HEK293 (cell line): ENCODE data around the gene GPR107.
A peak's percentile ranks its signal among the peaks of the same experiment; 100 is the strongest.

Experiments
- CTCF ChIA-PET: fragments of 350-600 bp; formaldehyde crosslinking; extraction: SDS; loops from one replicate; lab custom pipeline; 2021; ENCODE audit warnings: antibody characterized with exemption; lab: Yijun Ruan, JAX
- POLR2A ChIA-PET: fragments of 300-600 bp; formaldehyde crosslinking; extraction: SDS; loops from one replicate; lab custom pipeline; 2020; ENCODE audit warnings: antibody characterized with exemption, inconsistent platforms; lab: Yijun Ruan, JAX
- H3K27ac ChIP-seq: fragments of 200-500 bp; sonication (Bioruptor generic); 2 replicates; pipeline ENCODE4 v1.5.1; 2014; ENCODE audit warnings: low read depth, low read length, control low read depth, inconsistent platforms; ENCODE audit errors: extremely low read depth
- H3K36me3 ChIP-seq, 2 experiments: fragments of 200-500 bp in 1 of 2; sonication (Bioruptor generic) in 1 of 2; 1 replicate in 1 of 2; 2 replicates in 1 of 2; pipeline ENCODE4 v1.5.1; 2014 to 2017; ENCODE audit warnings: inconsistent platforms in 2 of 2, low read length in 2 of 2; ENCODE audit not compliant: control insufficient read depth in 2 of 2, insufficient read depth in 1 of 2
- H3K4me1 ChIP-seq: fragments of 200-500 bp; sonication (Bioruptor generic); 2 replicates; pipeline ENCODE4 v1.5.1; 2014; ENCODE audit warnings: mild to moderate bottlenecking, low read length, inconsistent platforms; ENCODE audit not compliant: control insufficient read depth, insufficient read depth
- H3K4me3 ChIP-seq: 2 replicates; pipeline ENCODE4 v1.5.1; 2011; ENCODE audit warnings: low read depth, mild to moderate bottlenecking, control low read depth, low read length, moderate library complexity
- H3K9me3 ChIP-seq: fragments of 200-500 bp; sonication (Bioruptor generic); 2 replicates; pipeline ENCODE4 v1.5.1; 2014; ENCODE audit warnings: low read depth, low read length, inconsistent platforms; ENCODE audit not compliant: control insufficient read depth, insufficient read depth
- EGR2 ChIP-seq: fragments of 450-650 bp; formaldehyde crosslinking; IDR thresholded peaks from 2 replicates; pipeline ENCODE4 v1.5.1; 2016; ENCODE audit warnings: low read depth, missing biosample characterization, missing genetic modification characterization
- GFI1B ChIP-seq: fragments of 450-650 bp; formaldehyde crosslinking; IDR thresholded peaks from 2 replicates; pipeline ENCODE4 v1.5.1; 2016; ENCODE audit warnings: missing biosample characterization, missing genetic modification characterization
- GLIS1 ChIP-seq: fragments of 450-650 bp; formaldehyde crosslinking; IDR thresholded peaks from 2 replicates; pipeline ENCODE4 v1.5.1; 2016; ENCODE audit warnings: missing biosample characterization, missing genetic modification characterization
- IKZF3 ChIP-seq: fragments of 450-650 bp; IDR thresholded peaks from 2 replicates; pipeline ENCODE4 v1.5.0; 2018; ENCODE audit warnings: missing biosample characterization, mild to moderate bottlenecking, missing genetic modification characterization, moderate library complexity
- KLF1 ChIP-seq: fragments of 450-650 bp; formaldehyde crosslinking; IDR thresholded peaks from 2 replicates; pipeline ENCODE4 v1.5.1; 2016; ENCODE audit warnings: missing biosample characterization, missing genetic modification characterization
- SCRT2 ChIP-seq: fragments of 450-650 bp; formaldehyde crosslinking; IDR thresholded peaks from 2 replicates; pipeline ENCODE4 v1.5.1; 2016; ENCODE audit warnings: missing biosample characterization, missing genetic modification characterization
- SP3 ChIP-seq: fragments of 450-650 bp; formaldehyde crosslinking; IDR thresholded peaks from 2 replicates; pipeline ENCODE4 v1.5.1; 2016; ENCODE audit warnings: missing biosample characterization, missing genetic modification characterization
- TCF7L2 ChIP-seq: IDR thresholded peaks from 2 replicates; pipeline ENCODE4 v1.6.1; 2011; ENCODE audit warnings: low read depth, mild to moderate bottlenecking, inconsistent platforms, low read length, moderate library complexity, borderline replicate concordance
- ZBTB17 ChIP-seq: fragments of 450-650 bp; formaldehyde crosslinking; IDR thresholded peaks from 2 replicates; pipeline ENCODE4 v1.5.1; 2016; ENCODE audit warnings: missing biosample characterization, missing genetic modification characterization
- ZBTB20 ChIP-seq: fragments of 450-650 bp; formaldehyde crosslinking; IDR thresholded peaks from 2 replicates; pipeline ENCODE4 v1.5.1; 2016; ENCODE audit warnings: missing biosample characterization, missing genetic modification characterization
- ZEB2 ChIP-seq: fragments of 450-650 bp; formaldehyde crosslinking; IDR thresholded peaks from 2 replicates; pipeline ENCODE4 v1.5.1; 2016; ENCODE audit warnings: missing biosample characterization, missing genetic modification characterization
- ZNF140 ChIP-seq: fragments of 450-650 bp; formaldehyde crosslinking; IDR thresholded peaks from 2 replicates; pipeline ENCODE4 v1.5.1; 2016; ENCODE audit warnings: missing biosample characterization, missing genetic modification characterization
- ZNF2 ChIP-seq: fragments of 450-650 bp; formaldehyde crosslinking; IDR thresholded peaks from 2 replicates; pipeline ENCODE4 v1.5.1; 2016; ENCODE audit warnings: missing biosample characterization, missing genetic modification characterization
- ZNF211 ChIP-seq: fragments of 450-650 bp; formaldehyde crosslinking; IDR thresholded peaks from 2 replicates; pipeline ENCODE4 v1.5.1; 2016; ENCODE audit warnings: low read depth, missing biosample characterization, missing genetic modification characterization
- ZNF341 ChIP-seq: fragments of 450-650 bp; formaldehyde crosslinking; IDR thresholded peaks from 2 replicates; pipeline ENCODE4; 2016; ENCODE audit warnings: low read depth, missing biosample characterization, missing genetic modification characterization
- ZNF394 ChIP-seq: fragments of 450-650 bp; formaldehyde crosslinking; IDR thresholded peaks from 2 replicates; pipeline ENCODE4 v1.5.1; 2016; ENCODE audit warnings: missing biosample characterization, missing genetic modification characterization, mild to moderate bottlenecking, moderate library complexity, borderline replicate concordance
- ZNF423 ChIP-seq: fragments of 450-650 bp; formaldehyde crosslinking; IDR thresholded peaks from 2 replicates; pipeline ENCODE4 v1.5.1; 2016; ENCODE audit warnings: missing biosample characterization, missing genetic modification characterization
- ZNF473 ChIP-seq: fragments of 450-650 bp; formaldehyde crosslinking; IDR thresholded peaks from 2 replicates; pipeline ENCODE4 v1.5.1; 2017; ENCODE audit warnings: missing biosample characterization, missing genetic modification characterization
- ZNF626 ChIP-seq: fragments of 450-650 bp; sonication (Bioruptor Pico); formaldehyde crosslinking; IDR thresholded peaks from 2 replicates; pipeline ENCODE4 v1.5.1; 2018; ENCODE audit warnings: missing biosample characterization, missing genetic modification characterization, inconsistent platforms
- ZNF660 ChIP-seq: fragments of 450-650 bp; IDR thresholded peaks from 2 replicates; pipeline ENCODE4 v1.5.1; 2018; ENCODE audit warnings: missing biosample characterization, mild to moderate bottlenecking, missing genetic modification characterization
- ZNF670 ChIP-seq: fragments of 450-650 bp; formaldehyde crosslinking; IDR thresholded peaks from 2 replicates; pipeline ENCODE4 v1.5.1; 2016; ENCODE audit warnings: missing biosample characterization, missing genetic modification characterization, low read depth
- ZNF747 ChIP-seq: fragments of 450-650 bp; formaldehyde crosslinking; IDR thresholded peaks from 2 replicates; pipeline ENCODE4 v1.5.1; 2016; ENCODE audit warnings: missing biosample characterization, missing genetic modification characterization
- ZNF76 ChIP-seq: fragments of 450-650 bp; formaldehyde crosslinking; IDR thresholded peaks from 2 replicates; pipeline ENCODE4; 2016; ENCODE audit warnings: low read depth, missing biosample characterization, missing genetic modification characterization, borderline replicate concordance
- ZNF785 ChIP-seq: fragments of 450-650 bp; formaldehyde crosslinking; IDR thresholded peaks from 2 replicates; pipeline ENCODE4 v1.5.1; 2016; ENCODE audit warnings: missing biosample characterization, missing genetic modification characterization
- ZNF830 ChIP-seq: fragments of 450-650 bp; IDR thresholded peaks from 2 replicates; pipeline ENCODE4 v1.5.0; 2018; ENCODE audit warnings: missing biosample characterization, missing genetic modification characterization, low read depth, mild to moderate bottlenecking, moderate library complexity
- ZSCAN5A ChIP-seq: fragments of 450-650 bp; formaldehyde crosslinking; IDR thresholded peaks from 2 replicates; pipeline ENCODE4 v1.5.1; 2016; ENCODE audit warnings: missing biosample characterization, missing genetic modification characterization
- TF ChIP-seq, protein P1 (sequence below): fragments of 450-650 bp; formaldehyde crosslinking; IDR thresholded peaks from 2 replicates; pipeline ENCODE4 v1.5.1; 2016; ENCODE audit warnings: missing biosample characterization, missing genetic modification characterization
- TF ChIP-seq, protein P2 (sequence below): fragments of 450-650 bp; formaldehyde crosslinking; IDR thresholded peaks from 2 replicates; pipeline ENCODE4 v1.5.1; 2016; ENCODE audit warnings: missing biosample characterization, missing genetic modification characterization
- TF ChIP-seq, protein P3 (sequence below): fragments of 450-650 bp; formaldehyde crosslinking; IDR thresholded peaks from 2 replicates; pipeline ENCODE4 v1.5.1; 2016; ENCODE audit warnings: missing biosample characterization, missing genetic modification characterization
- TF ChIP-seq, protein P4 (sequence below): fragments of 450-650 bp; formaldehyde crosslinking; optimal IDR thresholded peaks from 2 replicates; pipeline ENCODE3; 2016; ENCODE audit warnings: missing biosample characterization, mild to moderate bottlenecking, missing genetic modification characterization

The GPR107 gene

GRCh38 chr9:130054325-130054786, 650 bp downstream of the GPR107 start:
- Histone ChIP-seq H3K27ac (peak overlapping the region; percentile 79), H3K9me3 (no peaks in the 10 kb centered on the region), H3K4me3 (peak overlapping the region; percentile 91), H3K36me3 (peaks cover 0 to 3% of the 10 kb centered on the region in 2 experiments; a peak in 2 of 3 replicates), H3K4me1 (no peaks in the 10 kb centered on the region; the same call in 1 of the 2 replicates)
- ChIA-PET POLR2A (interaction anchor here (0.5 to 3.2 kb wide), 6 partner anchors 11 to 190 kb away, joined by 3 to 42 read pairs (median 6); partner anchors contain the start of gene FNBP1), CTCF (interaction anchor here (0.6 kb wide), 4 partner anchors 139 to 264 kb away, joined by 3 to 4 read pairs (median 3); no protein-coding TSS in a partner anchor)
- TF ChIP-seq ZSCAN5A (no peak), ZEB2 (tag by site-specific recombination) (no peak), ZNF2 (tag by site-specific recombination) (no peak), GLIS1 (tag by site-specific recombination) (no peak), ZNF76 (no peak), ZNF423 (tag by site-specific recombination) (no peak), ZNF341 (no peak), SCRT2 (tag by site-specific recombination) (no peak), GFI1B (tag by site-specific recombination) (no peak), EGR2 (no peak), KLF1 (tag by site-specific recombination) (no peak), ZNF670 (tag by site-specific recombination) (no peak), ZNF660 (tag by site-specific recombination) (no peak), IKZF3 (no peak), ZNF785 (tag by site-specific recombination) (no peak)
- TF ChIP-seq, protein P1, sequence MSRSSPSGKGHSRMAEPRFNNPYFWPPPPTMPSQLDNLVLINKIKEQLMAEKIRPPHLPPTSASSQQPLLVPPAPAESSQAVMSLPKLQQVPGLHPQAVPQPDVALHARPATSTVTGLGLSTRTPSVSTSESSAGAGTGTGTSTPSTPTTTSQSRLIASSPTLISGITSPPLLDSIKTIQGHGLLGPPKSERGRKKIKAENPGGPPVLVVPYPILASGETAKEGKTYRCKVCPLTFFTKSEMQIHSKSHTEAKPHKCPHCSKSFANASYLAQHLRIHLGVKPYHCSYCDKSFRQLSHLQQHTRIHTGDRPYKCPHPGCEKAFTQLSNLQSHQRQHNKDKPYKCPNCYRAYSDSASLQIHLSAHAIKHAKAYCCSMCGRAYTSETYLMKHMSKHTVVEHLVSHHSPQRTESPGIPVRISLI (tag by site-specific recombination): no peak
- TF ChIP-seq, protein P2, sequence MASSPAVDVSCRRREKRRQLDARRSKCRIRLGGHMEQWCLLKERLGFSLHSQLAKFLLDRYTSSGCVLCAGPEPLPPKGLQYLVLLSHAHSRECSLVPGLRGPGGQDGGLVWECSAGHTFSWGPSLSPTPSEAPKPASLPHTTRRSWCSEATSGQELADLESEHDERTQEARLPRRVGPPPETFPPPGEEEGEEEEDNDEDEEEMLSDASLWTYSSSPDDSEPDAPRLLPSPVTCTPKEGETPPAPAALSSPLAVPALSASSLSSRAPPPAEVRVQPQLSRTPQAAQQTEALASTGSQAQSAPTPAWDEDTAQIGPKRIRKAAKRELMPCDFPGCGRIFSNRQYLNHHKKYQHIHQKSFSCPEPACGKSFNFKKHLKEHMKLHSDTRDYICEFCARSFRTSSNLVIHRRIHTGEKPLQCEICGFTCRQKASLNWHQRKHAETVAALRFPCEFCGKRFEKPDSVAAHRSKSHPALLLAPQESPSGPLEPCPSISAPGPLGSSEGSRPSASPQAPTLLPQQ (tag by site-specific recombination): no peak
- TF ChIP-seq, protein P3, sequence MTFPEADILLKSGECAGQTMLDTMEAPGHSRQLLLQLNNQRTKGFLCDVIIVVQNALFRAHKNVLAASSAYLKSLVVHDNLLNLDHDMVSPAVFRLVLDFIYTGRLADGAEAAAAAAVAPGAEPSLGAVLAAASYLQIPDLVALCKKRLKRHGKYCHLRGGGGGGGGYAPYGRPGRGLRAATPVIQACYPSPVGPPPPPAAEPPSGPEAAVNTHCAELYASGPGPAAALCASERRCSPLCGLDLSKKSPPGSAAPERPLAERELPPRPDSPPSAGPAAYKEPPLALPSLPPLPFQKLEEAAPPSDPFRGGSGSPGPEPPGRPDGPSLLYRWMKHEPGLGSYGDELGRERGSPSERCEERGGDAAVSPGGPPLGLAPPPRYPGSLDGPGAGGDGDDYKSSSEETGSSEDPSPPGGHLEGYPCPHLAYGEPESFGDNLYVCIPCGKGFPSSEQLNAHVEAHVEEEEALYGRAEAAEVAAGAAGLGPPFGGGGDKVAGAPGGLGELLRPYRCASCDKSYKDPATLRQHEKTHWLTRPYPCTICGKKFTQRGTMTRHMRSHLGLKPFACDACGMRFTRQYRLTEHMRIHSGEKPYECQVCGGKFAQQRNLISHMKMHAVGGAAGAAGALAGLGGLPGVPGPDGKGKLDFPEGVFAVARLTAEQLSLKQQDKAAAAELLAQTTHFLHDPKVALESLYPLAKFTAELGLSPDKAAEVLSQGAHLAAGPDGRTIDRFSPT: no peak

DNA sequence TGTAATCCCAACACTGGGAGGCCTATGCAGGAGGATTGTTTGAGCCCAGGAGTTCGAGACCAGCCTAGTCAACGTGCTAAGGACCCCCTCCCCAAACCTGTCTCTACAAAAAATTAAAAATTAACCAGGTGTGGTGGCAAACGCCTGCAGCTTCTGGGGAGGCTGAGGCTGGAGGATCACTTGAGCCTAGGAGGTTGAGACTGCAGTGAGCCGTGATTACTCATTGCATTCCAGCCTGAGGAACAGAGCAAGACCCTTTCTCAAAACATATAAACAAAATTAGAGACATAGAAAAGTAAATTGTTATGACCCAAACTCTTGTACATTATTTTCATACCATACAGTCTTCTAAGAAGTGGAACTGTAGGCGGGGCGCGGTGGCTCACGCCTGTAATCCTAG, 1.1 kb downstream of the GPR107 start:
- Histone ChIP-seq H3K9me3 (no peaks in the 10 kb centered on the region), H3K36me3 (peaks cover 0 to 3% of the 10 kb centered on the region in 2 experiments; a peak in 2 of 3 replicates), H3K27ac (no peak overlapping the region), H3K4me3 (peak overlapping the region; percentile 91), H3K4me1 (no peaks in the 10 kb centered on the region; the same call in 1 of the 2 replicates)
- ChIA-PET CTCF (interaction anchor here (0.6 kb wide), 1 partner anchor 181 kb away, joined by 4 read pairs; no protein-coding TSS in a partner anchor), POLR2A (interaction anchor here (3.2 kb wide), 1 partner anchor 11 kb away, joined by 42 read pairs; the partner anchor contains the start of gene FNBP1)
- TF ChIP-seq ZNF473 (no peak), ZBTB20 (tag by site-specific recombination) (no peak), ZNF785 (tag by site-specific recombination) (no peak), ZNF140 (tag by site-specific recombination) (no peak), ZNF211 (tag by site-specific recombination) (no peak), ZNF626 (tag by site-specific recombination) (no peak), IKZF3 (no peak), ZNF747 (no peak), ZNF394 (tag by site-specific recombination) (no peak), ZNF670 (tag by site-specific recombination) (no peak), SP3 (no peak), TCF7L2 (no peak), ZBTB17 (tag by site-specific recombination) (no peak), ZNF830 (tag by site-specific recombination) (no peak)
- TF ChIP-seq, protein P4, sequence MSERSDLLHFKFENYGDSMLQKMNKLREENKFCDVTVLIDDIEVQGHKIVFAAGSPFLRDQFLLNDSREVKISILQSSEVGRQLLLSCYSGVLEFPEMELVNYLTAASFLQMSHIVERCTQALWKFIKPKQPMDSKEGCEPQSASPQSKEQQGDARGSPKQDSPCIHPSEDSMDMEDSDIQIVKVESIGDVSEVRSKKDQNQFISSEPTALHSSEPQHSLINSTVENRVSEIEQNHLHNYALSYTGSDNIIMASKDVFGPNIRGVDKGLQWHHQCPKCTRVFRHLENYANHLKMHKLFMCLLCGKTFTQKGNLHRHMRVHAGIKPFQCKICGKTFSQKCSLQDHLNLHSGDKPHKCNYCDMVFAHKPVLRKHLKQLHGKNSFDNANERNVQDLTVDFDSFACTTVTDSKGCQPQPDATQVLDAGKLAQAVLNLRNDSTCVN (tag by site-specific recombination): no peak
